Measurements from ENCODE around the gene ADM2. TPM values are rescaled to one million over a fixed set of nuclear protein-coding genes. Genes with fewer than 3 reads are reported as not detected.

ADM2 gene
- total RNA-seq, 1 donor from 2014 or later: 5.4 TPM

DNA sequence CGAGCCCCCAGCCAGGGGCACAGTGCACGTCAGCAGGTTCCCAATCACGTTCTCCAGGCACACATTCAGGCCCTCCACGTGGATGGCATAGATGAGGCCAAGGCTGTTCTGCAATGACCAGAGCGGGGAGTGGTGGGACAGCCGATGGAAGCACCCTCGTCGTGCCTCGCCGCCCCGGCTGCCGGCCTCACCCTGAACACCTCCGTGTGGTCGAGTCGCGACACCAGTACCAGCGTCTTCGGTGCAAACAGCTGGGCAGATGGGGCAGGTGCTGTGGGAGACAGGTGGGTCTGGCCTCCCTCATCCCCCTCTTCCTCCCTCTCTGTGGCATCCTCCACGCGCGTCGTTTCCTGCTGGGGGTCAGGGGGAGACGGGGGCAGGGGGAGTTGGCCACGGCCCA lies 14.0 kb upstream of the ADM2 start:
- no peak for DNase-seq (ENCODE audit: extremely low read depth, low read depth, low spot score)

DNA sequence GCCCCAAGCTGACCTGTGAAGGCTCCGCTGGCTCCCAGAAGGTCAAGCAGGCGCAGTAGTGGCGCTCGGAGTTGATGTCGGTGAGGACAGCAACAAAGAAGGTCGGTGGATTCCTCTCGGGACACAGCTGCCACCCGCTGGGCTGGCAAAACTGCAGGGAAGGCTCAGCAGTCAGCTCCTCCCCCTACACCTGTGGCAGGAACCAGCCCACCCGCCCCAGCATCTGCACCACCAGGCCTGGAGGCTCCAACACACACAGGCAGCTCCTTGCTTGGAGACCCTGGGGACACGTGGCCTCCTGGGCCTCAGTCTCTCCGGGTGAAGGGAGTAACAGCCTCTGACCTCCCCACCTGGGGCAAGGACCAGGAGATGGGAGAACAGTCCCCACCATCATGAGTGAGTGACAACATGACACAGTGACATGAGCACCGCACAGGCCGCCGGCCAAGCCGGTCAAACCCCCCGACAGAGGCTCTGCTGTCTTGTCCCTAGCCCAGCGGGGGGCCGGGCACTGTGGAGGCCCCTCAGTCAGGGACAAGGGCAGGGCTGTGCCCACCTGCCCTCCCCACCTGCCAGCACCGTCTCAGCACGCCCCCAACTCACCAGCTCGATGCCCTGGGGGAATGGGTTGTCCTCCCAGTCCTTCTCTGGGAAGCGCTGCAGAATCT lies 13.4 kb upstream of the ADM2 start:
- DNase-seq (ENCODE audit: extremely low read depth, low read depth, low spot score): no peak

DNA sequence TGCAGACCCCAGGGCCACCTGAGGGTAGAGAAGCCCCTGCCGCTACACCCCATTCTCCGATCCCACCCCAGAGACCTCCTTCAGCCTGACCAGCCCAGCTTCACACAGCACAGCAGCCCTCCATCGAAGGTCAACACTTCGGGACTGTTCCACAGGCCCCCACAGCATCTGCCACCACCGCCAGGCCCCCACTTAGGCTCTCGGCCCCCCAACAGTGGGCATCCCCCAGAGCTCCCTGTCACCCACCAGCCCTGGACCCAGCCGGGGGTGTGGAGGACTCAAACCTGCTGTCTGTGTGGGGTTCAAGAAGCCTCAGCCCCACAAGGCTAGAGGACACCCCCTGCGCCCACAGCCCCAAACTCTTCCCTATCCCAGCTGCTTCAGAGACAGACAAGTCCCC lies 12.7 kb upstream of the ADM2 start:
- no peak for DNase-seq (ENCODE audit: extremely low read depth, low read depth, low spot score)

DNA sequence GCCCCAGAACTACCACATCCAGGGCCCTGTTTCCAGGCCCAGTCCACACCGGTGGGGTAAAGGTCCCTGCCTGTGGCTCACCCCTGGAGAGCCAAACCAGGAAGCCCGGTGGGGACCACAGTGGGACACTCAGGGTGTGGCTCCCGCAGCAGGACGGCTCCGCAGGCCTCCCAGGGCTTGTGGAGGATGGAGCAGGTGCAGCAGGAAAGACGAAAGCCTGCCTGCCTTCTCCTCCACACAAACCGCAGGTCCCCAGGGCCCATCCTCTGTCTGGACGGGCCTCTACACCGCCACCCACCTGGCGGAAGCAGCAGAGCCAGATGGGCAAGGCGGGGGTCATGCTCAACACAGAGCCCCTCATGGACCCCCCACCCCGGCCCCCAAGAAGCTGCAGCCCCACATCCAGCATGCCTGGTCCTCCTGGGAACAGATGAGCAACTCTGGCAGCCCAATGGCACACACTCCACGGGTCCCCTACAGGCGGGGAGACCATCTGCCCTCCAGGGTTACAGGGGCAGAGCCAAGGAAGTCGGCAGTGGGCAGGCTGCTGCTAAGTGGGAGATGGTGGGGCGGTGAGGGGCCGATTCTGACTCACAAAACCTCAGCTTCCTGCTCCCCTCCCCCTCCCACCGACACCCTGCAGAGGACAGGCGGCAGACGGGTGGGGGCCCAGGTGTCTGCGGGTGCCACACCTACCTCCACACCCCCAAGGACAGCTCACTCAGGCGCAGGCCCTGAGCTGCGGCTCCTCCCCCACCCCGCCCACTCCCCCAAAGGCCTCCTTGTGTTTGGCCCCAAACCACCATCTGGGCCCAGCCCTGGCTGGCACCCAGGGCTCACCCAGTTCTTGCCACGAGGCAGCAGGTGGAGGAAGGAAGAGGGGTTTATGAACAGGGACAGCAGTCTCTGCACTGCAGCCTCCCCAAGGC lies 11.7 kb upstream of the ADM2 start:
- no peak for DNase-seq (ENCODE audit: extremely low read depth, low read depth, low spot score)

DNA sequence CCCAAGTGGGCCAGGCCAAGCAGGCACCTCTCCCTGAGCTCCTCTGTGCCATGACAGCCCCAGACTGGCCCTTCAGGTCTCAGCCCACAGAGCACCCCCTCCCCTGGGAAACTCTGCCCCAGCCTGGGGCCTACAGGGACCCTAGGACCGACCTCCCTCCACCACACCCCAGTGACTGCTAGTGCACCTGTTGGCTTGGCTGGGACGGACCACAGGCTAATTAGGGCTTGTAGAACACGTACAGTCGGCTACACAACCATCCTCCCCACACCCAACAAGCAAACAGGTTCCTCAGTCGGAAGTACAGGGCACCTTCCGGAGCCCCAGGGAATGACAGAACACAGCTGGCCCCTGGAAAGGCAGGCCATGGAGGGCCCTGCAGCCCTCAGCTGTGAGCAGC lies 10.9 kb upstream of the ADM2 start:
- no peak for DNase-seq (ENCODE audit: extremely low read depth, low read depth, low spot score)

DNA sequence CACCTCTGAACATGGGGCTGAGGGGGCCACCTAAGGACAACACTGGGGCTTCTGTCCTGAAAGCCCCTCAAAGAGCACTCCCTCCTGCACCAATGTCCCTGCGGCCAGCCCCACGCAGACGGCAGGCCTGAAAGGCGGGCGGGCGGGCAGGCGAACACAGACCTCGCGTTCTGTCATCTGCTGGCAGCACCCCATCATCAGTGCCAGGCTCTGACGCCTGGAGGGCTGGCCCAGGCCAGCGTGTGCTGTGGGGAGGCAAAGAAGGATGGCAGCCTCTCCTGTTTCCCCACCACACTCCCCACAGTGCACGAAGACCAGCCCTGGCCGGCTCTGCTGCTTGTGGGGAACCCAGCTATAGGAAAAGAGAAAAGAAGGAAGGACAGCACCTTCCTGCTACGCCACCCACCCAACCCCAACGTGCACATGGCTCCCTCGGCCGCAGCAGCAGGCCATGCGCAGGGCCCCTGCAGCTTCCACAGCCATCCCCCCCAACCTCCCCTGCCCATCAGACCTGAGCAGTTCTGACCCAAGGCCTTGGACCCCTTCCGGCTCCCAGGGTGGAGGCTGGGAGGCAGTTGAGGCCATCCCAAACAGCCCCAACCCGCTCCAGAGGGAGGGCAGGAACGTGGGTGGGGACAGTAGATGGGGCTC lies 10.0 kb upstream of the ADM2 start:
- DNase-seq (ENCODE audit: extremely low read depth, low read depth, low spot score): no peak

DNA sequence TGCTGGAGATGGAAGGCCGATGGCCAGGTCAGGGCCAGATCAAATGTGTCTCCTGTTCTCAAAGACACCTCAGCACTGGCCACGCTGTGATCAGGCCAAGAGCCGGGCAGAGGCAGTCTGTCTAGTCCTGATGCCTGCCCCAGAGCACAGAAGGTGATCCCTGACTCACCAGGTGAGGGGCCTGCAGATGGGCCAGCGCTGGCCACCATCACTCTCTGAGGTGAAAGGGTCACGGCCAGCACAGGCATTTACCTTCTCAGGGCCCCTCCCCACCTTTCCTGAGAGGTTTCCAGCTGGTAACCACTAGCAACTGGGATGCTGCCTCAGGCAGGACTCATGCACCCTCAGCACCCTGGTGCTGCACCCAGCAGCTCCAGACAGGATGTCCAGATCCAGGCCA lies 9.4 kb upstream of the ADM2 start:
- no peak for DNase-seq (ENCODE audit: extremely low read depth, low read depth, low spot score)

DNA sequence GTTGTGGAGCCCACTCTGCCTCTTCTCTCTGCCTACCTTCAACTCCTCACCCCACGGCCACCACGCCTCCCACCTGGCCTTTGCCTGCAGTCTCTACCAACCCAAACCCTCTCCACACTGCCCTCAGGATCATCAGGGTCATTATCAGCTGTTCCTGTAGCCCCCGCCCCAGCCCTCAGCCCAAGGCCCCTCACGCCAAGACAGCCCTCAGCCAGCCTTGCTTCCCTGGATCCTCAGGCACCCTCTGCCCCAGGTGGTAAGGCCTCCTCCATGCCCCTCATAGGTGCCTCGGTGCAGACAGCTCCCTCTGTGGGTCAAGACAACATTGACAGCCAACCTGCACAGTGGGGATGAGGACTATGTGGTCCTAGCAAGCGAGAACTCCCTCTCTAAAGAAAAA lies 8.3 kb upstream of the ADM2 start:
- DNase-seq (ENCODE audit: extremely low read depth, low read depth, low spot score): no peak

DNA sequence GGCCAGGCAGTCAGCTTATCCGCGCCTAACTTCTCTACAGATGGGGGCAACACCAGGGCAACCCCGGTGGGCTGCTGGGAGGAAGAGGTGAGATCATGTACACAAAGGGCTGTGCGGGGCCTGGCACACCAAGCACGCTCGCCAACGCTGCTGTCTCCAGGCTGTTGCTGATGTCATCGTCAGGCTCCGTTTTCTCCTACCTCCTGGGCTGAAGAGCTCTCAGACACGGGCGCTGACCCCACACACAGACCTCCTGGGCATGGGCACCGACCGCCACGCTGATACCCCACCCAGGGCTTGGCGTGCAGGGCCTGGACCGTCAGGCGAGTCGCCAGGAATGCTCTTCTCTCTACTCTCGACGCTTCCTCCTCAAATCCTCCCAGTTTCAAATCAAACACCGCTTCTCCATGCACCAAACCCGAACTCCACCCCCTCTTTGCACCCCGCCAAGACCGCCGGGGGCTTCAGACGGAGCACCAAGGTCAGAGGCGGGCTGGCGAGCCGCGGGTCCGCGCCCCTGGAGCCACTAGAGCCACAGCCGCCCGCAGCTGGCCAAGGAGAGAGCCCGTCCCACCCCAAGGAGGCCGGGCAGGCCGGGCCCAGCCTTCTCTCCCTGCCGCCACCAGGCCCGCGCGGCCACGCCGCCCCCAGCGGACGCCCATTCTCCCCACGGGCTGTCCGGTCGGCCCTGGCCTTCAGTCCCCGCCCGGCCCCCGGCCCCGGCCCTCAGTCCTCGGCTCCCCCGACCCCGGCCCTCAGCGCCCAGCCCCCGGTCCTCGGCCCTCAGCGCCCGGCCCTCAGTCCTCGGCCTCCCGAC lies 7.3 kb upstream of the ADM2 start:
- DNase-seq (ENCODE audit: extremely low read depth, low read depth, low spot score): no peak

DNA sequence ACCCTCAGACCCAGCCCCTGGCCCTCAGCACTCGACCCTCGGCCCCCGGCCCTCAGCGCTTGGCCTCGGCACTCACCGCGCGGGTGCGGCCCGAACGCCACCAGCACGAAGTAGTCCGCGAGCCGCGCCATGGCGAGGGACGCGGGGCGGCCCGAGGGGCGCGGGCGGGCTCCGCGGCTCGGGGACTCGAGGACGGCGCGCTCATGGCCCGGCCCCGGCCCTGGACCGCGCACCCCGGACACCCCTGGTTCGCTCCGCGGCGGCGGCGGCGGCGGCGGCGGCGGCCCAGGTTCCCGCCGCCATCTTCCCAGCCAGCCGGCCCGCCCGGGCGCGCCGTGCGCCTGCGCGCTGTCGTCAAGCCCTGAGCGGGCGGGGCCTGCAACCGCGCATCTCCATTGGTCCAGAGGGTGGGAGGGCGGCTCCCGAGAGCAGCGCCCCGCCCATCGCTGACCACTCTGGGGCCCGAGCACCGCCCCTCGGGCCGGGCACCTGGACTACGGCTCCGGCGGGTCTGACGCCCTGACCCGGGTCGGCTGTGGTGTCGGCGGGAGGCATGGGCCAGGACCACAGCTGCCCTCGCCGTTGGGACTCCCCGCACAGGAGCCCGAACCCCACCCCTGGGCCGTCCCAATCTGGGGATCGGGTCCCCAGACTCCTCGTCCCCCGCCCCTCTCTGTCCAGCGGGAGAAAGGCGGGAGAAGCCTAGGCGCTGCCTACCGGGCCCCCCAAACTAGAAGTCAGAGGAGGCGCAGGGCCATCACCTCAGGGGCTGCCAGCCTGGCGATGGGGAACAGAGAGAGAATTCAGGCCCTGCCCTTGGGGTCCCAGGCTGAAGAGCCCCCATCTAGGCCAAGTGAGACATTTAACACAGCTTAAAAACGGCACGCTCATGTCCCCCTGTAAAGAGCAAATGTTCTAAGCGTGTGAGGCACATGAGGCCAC lies 6.4 kb upstream of the ADM2 start, which contains the start of gene SBF1:
Gene SBF1 (minus strand): TSS at position 326 of the 942 bp plus-strand sequence. CDS start 195 bp downstream, at position 131.
- peak; percentile 10 for DNase-seq (ENCODE audit: extremely low read depth, low read depth, low spot score)

DNA sequence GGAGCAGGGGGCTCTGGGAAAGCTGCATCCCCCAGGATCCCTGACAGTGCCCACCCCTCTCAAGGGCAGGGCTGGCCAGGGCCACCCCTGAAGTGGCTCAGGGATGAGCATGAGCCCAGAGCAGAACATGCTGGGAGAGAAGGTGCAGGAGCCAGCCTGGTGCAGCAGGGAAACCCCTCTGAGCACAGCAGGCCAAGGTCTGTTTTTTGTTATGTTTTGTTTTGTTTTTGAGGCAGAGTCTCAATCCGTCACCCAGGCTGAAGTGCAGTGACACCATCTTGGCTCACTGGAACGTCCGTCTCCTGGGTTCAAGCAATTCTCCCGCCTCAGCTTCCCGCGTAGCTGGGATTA lies 5.7 kb upstream of the ADM2 start:
- DNase-seq (ENCODE audit: extremely low read depth, low read depth, low spot score): no peak

DNA sequence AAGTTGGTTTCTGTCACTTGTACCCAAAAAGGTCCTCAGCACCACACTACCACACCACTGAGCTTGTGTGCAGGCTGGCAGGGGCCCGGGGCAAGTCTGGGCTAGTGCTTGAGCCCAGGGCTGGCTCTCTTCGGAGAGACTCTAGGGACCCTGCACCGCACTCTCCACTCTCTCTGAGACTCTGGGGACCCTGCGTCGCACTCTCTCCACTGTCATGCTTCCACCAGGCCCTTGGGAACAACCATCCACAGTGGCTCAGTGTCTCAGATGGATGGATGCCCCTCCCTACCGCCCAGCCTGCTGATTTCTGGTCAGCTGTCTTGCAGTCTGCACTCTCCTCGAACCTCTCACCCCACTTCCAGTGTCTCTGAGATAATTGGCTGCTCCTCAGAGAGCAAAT lies 4.5 kb upstream of the ADM2 start:
- no peak for DNase-seq (ENCODE audit: extremely low read depth, low read depth, low spot score)

DNA sequence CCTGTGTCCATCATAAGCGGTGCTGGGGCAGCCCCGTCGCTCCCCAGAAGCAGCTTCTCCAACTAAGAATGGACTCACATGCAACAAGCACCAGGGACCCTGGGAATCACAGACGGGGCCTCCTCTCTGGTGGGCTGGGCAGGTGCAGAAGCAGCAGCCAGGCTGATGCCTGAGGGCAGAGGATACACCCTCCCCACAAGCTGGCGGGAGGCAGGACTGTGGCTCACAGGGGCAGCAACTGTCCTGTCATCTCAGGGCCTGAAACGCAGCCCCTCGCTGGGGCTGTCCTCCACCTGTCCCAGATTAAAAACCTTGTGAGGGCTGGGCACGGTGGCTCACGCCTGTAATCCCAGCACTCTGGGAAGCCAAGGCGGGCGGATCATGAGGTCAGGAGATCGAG lies 3.4 kb upstream of the ADM2 start:
- no peak for DNase-seq (ENCODE audit: extremely low read depth, low read depth, low spot score)

DNA sequence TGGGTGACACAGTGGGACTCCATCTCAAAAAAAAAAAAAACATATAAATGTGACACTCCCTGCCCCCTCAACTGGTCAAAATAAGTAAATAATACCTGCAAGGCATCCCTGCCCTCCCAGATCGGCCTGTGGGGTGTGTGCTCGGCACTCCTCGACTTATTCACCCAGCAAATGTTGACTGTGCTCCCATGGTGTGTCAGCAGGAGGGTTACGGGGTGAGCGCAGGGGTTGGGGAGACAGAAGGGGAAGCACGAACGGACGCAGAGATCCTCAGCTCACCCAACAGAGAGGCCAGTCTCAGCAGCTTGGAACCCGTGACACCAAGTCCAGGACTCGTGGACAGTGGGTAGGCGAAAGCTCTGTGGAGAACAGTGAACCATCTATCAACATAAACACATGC lies 1.6 kb upstream of the ADM2 start:
- no peak for DNase-seq (ENCODE audit: extremely low read depth, low read depth, low spot score)

DNA sequence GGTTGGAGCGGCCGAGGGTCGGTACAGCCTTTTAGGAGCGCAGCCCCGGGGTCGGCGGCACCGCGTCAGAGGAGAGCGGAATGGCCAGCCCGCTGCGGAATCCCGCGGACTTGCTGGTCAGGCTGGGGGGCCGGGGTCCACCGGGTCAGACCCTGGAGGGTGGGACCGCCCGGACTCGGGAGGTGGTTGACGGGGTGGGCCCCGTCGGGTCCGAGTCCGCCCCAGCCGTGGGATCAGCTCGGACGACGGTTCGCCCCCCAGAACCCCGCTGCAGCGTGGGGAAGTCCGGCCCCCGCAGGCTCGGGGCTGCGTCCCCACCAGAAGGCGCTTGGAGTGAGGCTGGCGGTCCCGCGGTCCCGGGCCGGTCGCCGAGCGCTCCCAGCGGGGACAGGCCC lies 301 bp upstream of the ADM2 start:
- no peak for DNase-seq (ENCODE audit: extremely low read depth, low read depth, low spot score)

DNA sequence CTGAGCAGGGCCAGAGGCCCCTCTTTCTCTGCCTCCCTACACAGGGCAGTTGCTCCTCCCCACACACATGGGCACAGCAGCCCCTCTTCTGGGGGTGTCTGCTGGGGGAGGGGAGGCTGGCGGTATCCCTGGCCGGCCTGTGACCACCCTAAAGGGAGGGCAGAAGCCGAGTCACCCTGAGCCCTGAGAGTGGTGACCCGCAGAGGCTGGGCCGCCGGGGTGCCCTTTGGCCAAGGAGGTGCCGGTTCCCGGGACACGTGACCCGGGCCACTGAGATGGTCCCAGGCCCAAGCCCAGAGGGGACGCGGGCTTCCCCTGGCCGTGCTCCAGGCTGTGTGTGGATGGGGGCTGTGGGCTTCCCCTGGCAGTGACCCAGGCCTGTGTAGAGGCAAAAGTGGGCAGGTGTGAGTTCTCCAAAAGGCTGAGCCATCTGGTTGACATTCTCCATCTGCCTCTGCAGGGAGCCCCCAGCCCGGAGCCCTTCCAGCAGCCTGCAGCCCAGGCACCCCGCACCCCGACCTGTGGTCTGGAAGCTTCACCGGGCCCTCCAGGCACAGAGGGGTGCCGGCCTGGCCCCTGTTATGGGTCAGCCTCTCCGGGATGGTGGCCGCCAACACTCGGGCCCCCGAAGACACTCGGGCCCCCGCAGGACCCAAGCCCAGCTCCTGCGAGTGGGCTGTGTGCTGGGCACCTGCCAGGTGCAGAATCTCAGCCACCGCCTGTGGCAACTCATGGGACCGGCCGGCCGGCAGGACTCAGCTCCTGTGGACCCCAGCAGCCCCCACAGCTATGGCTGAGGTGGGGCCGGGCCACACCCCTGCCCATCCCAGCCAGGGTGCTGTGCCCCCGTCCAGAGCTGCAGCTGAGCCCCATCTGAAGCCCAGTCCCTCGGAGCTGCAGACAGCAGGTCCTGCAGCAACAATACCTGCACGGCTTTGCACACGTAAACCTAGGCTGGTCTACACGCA lies 1.0 kb downstream of the ADM2 start:
- DNase-seq (ENCODE audit: extremely low read depth, low read depth, low spot score): no peak

DNA sequence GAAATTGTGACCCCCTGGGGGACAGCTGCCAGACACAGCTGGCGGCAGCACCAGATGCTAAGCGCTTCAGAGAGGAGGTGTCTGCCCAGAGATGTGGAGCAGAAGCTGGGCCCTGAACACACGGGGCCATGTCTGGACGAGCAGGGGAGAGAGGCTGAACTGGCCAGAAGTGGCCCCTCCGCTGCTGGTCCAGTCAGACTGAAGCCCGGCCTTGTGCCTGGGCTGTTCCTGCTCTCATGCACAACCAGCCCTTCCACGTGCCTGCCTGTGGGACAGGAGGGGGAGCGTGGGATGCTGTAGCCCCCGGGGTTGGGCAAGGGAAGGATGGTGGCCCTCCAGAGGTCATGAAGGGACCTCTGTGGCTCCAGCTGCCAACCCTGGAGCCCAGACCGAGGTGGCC lies 1.8 kb downstream of the ADM2 start:
- DNase-seq (ENCODE audit: extremely low read depth, low read depth, low spot score): no peak

DNA sequence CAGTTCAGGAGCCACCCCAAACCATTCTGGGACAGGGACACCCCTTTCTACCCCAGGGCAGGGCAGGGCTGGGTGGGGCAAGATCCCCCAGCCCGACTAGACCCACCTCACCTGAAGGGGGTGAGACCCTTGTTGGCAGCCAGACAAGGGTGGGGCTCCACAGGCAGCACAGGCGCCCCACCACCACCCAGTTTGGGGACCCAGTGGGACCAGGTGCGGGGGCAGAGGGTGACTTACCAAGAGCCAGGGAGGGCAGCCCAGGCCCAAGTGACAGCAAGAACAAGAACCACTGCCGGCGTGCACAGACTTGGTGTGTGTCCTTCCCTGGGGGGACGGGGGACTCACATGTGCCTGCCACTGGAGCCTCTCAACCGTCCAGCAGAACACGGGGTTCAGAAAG lies 2.2 kb downstream of the ADM2 start:
- no peak for DNase-seq (ENCODE audit: extremely low read depth, low read depth, low spot score)

All from glomerular endothelial cell (primary cell).